PC-9 (cell line): ENCODE measurements around the gene KIF5A. TPM values are rescaled to one million over a fixed set of nuclear protein-coding genes. Genes with fewer than 3 reads are reported as not detected.

Source experiments
- BruUV-seq: library from RNA; stranded (reverse); fragments of 400-500 nt; replicated peaks from 2 replicates; lab custom pipeline; 2021; lab: Mats Ljungman, UMichigan
- CTCF ChIA-PET: fragments of 300-600 bp; sonication (Branson Sonifier 250); formaldehyde crosslinking; loops from one replicate; lab custom pipeline; 2022; ENCODE audit warnings: antibody characterized with exemption; lab: Charles Lee
- POLR2A ChIA-PET: fragments of 300-600 bp; sonication (Branson Sonifier 250); formaldehyde crosslinking; loops from one replicate; lab custom pipeline; 2022; ENCODE audit warnings: antibody characterized with exemption; ENCODE audit not compliant: unreplicated experiment; lab: Charles Lee
- DNase-seq, 2 experiments: peaks; one replicate each; pipeline versions ENCODE4 v3.0.0 to v3.0.0-alpha.2; 2015 to 2022; ENCODE audit warnings: mixed read lengths in 1 of 2
- H2AFZ ChIP-seq: fragments of 200-600 bp; sonication (generic); 2 replicates; pipeline ENCODE4 v1.8.1; 2017; ENCODE audit warnings: antibody characterized with exemption
- H3F3A ChIP-seq: fragments of 200-600 bp; sonication (generic); 2 replicates; pipeline ENCODE4 v1.8.1; 2017; ENCODE audit warnings: antibody characterized with exemption, mild to moderate bottlenecking, low read depth; ENCODE audit not compliant: insufficient read depth
- H3K27ac ChIP-seq: fragments of 200-600 bp; sonication (generic); 2 replicates; pipeline ENCODE4 v1.6.1; 2016; ENCODE audit warnings: mixed run types
- H3K27me3 ChIP-seq: fragments of 200-600 bp; sonication (generic); 2 replicates; pipeline ENCODE4 v1.6.1; 2016; ENCODE audit warnings: low read depth, mixed run types; ENCODE audit not compliant: insufficient read depth
- H3K36me3 ChIP-seq: fragments of 200-600 bp; sonication (generic); 2 replicates; pipeline ENCODE4 v1.6.1; 2016; ENCODE audit warnings: low read depth, mixed run types
- H3K4me1 ChIP-seq: fragments of 200-600 bp; sonication (generic); replicated peaks from 2 replicates; pipeline ENCODE4 v1.6.1; 2016; ENCODE audit warnings: mixed run types; ENCODE audit not compliant: insufficient read depth
- H3K4me2 ChIP-seq: fragments of 200-600 bp; sonication (generic); 2 replicates; pipeline ENCODE4 v1.6.1; 2017; ENCODE audit warnings: mixed run types
- H3K4me3 ChIP-seq: fragments of 200-600 bp; sonication (generic); 2 replicates; pipeline ENCODE4 v1.6.1; 2016; ENCODE audit warnings: mixed run types
- H3K79me2 ChIP-seq: fragments of 200-600 bp; sonication (generic); 2 replicates; pipeline ENCODE4 v1.6.1; 2017; ENCODE audit warnings: low read depth, mixed run types
- H3K9me2 ChIP-seq: fragments of 200-600 bp; sonication (generic); 2 replicates; pipeline ENCODE4 v1.8.1; 2017; ENCODE audit warnings: mild to moderate bottlenecking; ENCODE audit not compliant: insufficient read depth
- H3K9me3 ChIP-seq: fragments of 200-600 bp; sonication (generic); 2 replicates; pipeline ENCODE4 v1.8.1; 2016; ENCODE audit warnings: low read depth; ENCODE audit not compliant: insufficient read depth
- H4K20me1 ChIP-seq: fragments of 200-600 bp; sonication (generic); 2 replicates; pipeline ENCODE4 v1.8.1; 2017; ENCODE audit not compliant: insufficient read depth
- CTCF ChIP-seq: fragments of 200-600 bp; sonication (generic); conservative IDR thresholded peaks from 2 replicates; pipeline ENCODE4 v1.6.1; 2017; ENCODE audit warnings: mixed run types, antibody characterized with exemption, mild to moderate bottlenecking, moderate library complexity
- EZH2 ChIP-seq: fragments of 200-600 bp; sonication (generic); IDR thresholded peaks from 2 replicates; pipeline ENCODE4 v1.8.0; 2017; ENCODE audit warnings: antibody characterized with exemption, low read depth
- intact Hi-C: fragments of 100-400 bp; cut with micrococcal nuclease; formaldehyde crosslinking; loops from one replicate; pipeline ENCODE4 v1.10.0; 2022; ENCODE audit not compliant: unreplicated experiment
- total RNA-seq: library from RNA; stranded (reverse); gene quantifications from 2 replicates; pipeline ENCODE4 v1.2.3, GENCODE V29; 2021

The KIF5A gene
- total RNA-seq, 1 experiment from 2014 or later: 0.07 TPM

DNA sequence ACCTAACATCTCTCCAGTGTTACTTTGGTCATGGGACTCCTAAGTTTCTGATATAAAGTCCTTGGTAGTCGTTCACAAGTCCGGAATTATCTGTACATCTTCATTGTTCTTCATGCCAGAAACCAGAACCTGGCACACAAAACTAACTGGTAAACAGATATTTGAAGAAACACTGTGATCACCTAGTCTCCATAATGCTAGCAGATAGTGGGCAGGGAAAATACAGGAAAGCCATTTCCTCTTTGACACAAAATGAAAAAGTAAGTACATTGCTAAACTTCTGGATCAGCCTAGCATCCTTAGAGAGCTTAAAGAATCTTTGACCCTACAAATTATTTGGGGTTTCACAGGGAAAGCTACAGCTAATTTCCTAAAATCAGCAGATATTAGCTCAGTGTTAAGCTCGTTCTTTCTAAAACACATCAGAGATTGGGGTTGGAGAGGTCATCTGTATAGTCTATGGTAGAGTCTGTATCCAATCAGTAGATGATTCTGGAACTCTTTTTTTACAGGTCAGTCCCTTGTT, 34.4 kb upstream of the KIF5A start:
- H3K27me3 ChIP-seq: no peaks in the 10 kb centered on the region
- H3K9me2 ChIP-seq: no peaks in the 10 kb centered on the region
- BruUV-seq: no TSS peak
- no peak overlapping the region for H3K4me2 ChIP-seq
- H3K27ac ChIP-seq: no peak overlapping the region
- TF ChIP-seq EZH2 (no peak), CTCF (no peak)
- no peak overlapping the region for H2AFZ ChIP-seq
- intact Hi-C loops: no loop called here
- peaks cover 39% of the 10 kb centered on the region for H3K79me2 ChIP-seq
- H4K20me1 ChIP-seq: peaks cover 87% of the 10 kb centered on the region
- POLR2A ChIA-PET: no interaction called here
- DNase-seq: no peak
- no peak overlapping the region for H3K4me3 ChIP-seq
- peaks cover 78% of the 10 kb centered on the region for H3K36me3 ChIP-seq
- CTCF ChIA-PET: no interaction called here
- H3F3A ChIP-seq: peaks cover 84% of the 10 kb centered on the region
- H3K9me3 ChIP-seq: no peaks in the 10 kb centered on the region
- peaks cover 12% of the 10 kb centered on the region for H3K4me1 ChIP-seq

- BruUV-seq: TSS peak; percentile 1
- DNase-seq: no peak
- peaks cover 14% of the 10 kb centered on the region for H3K4me1 ChIP-seq
- intact Hi-C loops: no loop called here
- H3K4me2 ChIP-seq: no peak overlapping the region
- TF ChIP-seq CTCF (no peak), EZH2 (no peak)
- CTCF ChIA-PET: no interaction called here
- no peaks in the 10 kb centered on the region for H3K9me3 ChIP-seq
- H3K36me3 ChIP-seq: peaks cover 78% of the 10 kb centered on the region
- H3F3A ChIP-seq: peaks cover 82% of the 10 kb centered on the region
- H3K27me3 ChIP-seq: no peaks in the 10 kb centered on the region
- H3K4me3 ChIP-seq: no peak overlapping the region
- H3K79me2 ChIP-seq: peaks cover 39% of the 10 kb centered on the region
- POLR2A ChIA-PET: no interaction called here
- H2AFZ ChIP-seq: no peak overlapping the region
- no peak overlapping the region for H3K27ac ChIP-seq
- H4K20me1 ChIP-seq: peaks cover 87% of the 10 kb centered on the region
- no peaks in the 10 kb centered on the region for H3K9me2 ChIP-seq
Observed at GRCh38 chr12:57515934-57516541, 33.8 kb upstream of the KIF5A start.

DNA sequence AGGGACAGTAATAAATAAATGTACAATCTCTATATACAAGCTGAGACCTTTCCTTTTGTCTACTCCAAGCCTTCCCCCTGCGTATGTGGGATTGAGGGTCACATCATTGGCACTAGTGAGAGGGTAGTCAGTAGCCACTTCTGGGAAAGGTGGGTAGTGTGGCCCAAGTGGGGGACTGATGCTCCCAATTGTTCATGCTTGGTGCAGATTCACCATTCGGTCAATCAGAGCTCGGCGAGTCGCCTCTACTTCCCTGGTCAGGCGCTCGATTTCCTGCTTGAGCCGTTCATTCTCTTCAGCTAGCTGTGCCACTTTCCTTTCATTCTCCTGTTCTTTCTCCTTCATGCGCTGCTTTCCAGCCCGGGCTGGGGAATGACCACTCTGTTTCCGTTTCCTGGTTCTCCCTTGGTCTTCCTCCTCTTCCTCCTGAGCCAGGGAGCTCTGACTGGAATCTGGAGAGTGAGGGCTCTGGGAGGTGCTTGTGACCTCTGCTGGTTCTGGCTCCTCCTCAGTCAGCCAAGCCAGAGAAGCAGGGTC, 33.2 kb upstream of the KIF5A start:
- no peak overlapping the region for H2AFZ ChIP-seq

More for the DNA sequence above, 33.2 kb upstream of the KIF5A start:
- BruUV-seq: no TSS peak
- H3K4me2 ChIP-seq: 0 out of 2 replicates have a peak overlapping the region, but pooled peaks have one; percentile 93
- no peak for DNase-seq
- H3K36me3 ChIP-seq: peaks cover 75% of the 10 kb centered on the region
- H3K4me3 ChIP-seq: no peak overlapping the region
- peaks cover 84% of the 10 kb centered on the region for H3F3A ChIP-seq
- no peaks in the 10 kb centered on the region for H3K9me3 ChIP-seq
- ChIA-PET CTCF (interaction anchor here (0.5 kb wide), 1 partner anchor 85 kb away, joined by 3 read pairs; no protein-coding TSS in a partner anchor), POLR2A (interaction anchor here (0.5 kb wide), 1 partner anchor 11 kb away, joined by 12 read pairs; no protein-coding TSS in a partner anchor)
- H3K27ac ChIP-seq: peak overlapping the region; percentile 28
- TF ChIP-seq CTCF: no peak
- no peak for TF ChIP-seq EZH2
- H3K4me1 ChIP-seq: peaks cover 20% of the 10 kb centered on the region
- H3K79me2 ChIP-seq: peaks cover 39% of the 10 kb centered on the region
- intact Hi-C loops: no loop called here
- peaks cover 81% of the 10 kb centered on the region for H4K20me1 ChIP-seq
- no peaks in the 10 kb centered on the region for H3K9me2 ChIP-seq
- no peaks in the 10 kb centered on the region for H3K27me3 ChIP-seq
